ENCODE results near the gene SH3RF3.
"Not testable (repeated sequence)": the region's sequence is repeated elsewhere in the genome, so short reads cannot be mapped to it uniquely, and the experiment has no call there.

Gene SH3RF3

DNA sequence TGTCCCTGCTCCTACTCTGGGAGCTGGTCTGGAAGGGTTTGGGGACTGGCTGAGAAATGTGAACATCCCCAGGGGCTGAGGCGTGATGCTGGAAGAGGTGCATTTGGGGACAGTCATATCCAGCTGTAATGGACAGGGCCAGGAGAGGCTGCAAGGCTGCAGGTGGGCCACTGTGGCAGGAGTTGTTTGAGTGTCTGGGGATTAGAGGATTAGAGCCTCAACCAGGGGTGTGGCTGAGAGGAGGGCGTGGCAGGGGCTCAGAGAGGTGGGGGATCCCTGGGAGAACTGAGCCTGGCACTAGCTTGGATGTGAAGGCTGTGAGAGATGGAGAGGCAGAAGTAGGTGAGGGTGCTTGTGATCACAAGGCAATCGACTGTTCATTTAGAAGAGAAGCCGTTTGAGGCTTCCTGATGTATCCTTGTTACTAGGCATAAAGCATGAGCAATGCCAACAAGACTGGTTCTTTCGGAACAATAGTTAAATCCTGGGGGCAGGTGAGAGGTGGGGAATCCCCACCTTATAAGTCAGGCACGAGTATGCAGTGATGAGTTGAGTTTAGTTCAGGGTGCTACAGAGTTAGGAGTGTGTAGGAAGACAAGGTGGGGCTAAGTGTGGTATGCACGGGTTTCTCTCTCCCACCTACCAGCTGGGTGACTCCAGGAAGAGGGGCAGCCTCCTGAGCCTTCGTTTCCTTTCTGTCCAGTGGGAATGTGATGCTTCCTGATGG is 31.9 kb downstream of the SH3RF3 start:
- no peak for DNase-seq

DNA sequence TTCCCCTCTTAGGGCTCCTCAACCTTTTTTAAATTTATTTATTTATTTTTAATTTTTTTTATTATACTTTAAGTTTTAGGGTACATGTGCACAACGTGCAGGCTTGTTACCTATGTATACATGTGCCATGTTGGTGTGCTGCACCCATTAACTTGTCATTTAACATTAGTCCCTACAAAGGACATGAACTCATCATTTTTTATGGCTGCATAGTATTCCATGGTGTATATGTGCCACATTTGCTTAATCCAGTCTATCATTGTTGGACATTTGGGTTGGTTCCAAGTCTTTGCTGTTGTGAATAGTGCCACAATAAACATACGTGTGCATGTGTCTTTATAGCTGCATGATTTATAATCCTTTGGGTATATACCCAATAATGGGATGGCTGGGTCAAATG is 33.4 kb downstream of the SH3RF3 start:
- not testable (repeated sequence) for DNase-seq

DNA sequence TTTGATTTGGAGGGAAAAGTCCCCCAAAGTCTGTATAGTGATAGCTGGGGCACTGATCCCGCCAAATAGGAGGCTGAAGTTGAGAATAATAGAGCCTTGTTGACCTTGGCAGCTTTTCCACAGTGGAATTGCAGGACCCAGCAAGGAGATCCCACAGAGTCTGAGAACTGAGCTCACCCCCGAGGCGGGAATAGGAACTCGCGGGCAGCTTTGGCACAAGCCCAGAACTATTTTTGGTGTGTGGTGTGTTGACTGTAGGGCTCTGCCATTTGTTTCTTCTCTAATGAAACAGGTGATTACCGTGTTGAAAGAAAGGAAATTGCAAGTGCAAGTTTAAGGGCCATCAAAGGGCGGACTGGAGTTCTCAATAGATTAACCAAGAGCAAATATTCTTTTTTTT is 34.0 kb downstream of the SH3RF3 start:
- DNase-seq = no peak

DNA sequence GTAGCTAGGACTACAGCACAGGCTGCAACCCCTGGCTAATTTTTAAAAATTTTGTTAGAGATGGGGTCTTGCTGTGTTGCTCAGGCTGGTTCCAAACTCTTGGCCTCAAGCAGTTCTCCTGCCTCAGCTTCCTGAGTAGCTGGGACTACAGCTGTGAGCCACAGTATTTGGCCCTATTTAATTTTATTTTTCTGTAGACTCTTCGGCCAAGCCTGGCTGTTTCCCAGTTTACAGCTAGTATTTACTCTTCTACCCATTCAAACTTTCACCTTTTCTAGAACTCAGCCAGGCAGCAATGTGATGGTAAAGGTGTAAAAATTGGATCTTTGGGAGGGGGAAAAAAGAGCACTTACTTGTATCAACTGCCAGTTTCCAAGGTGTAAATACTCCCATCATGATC is 35.3 kb downstream of the SH3RF3 start:
- DNase-seq = no peak

DNA sequence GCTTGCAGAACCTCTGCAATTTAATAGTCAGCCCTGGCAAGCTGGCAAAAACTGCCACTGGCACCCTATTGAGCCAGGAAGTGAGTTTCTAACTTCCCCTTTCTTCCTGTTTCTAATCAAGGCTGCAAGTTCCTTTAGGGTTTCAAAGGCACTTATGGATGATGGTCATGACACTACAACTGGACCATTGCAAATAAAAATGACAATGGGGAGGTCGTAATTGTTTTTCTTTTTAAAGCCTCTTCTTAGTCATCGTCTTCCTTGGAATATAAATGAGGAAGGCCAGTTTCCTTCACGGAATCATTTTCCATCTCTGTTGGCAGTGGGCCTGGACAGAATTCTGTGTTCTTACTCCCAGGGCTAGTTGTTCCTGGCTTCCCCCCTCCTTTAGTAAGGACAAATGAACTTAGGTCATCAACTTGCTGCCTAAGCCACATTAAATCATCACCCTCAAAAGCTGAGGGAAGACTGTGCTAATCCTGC is 35.8 kb downstream of the SH3RF3 start:
- no peak for DNase-seq

DNA sequence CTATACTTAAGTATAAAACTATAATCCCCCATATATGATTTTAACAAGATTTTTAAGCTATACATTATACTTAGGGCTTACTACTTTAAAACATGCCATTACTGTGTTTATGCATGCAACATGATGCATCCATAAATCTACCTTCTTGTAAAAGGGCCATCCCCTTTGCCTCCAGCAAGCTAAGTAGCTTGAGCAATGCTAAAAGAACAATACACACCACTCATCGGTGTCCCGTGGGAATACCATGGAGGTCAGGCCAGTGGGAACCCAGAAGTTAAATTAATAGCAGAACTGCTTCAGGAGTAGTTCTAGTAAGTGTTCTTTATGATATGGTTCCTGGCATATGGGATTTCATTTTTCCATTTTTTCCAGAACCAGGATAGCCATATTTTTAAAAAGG is 37.8 kb downstream of the SH3RF3 start:
- DNase-seq = no peak

DNA sequence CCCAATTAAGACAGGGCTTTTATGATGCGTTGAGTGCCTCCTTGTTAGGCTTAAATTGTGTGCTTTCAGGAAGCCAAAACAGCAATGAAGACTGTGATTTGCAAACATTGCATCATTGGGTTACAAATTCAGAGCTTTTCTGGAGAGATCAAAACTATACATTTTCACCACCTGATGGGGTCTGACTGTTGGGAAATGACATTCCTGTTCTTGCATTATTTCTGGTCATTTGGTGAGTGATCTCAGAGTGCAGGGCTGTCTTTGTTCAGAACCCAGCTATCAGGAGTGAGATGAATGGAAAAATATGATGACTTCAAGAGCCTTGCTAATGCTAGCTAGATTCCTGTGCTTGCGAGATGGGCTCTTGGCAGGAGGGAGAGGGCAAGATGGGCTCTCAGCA is 39.1 kb downstream of the SH3RF3 start:
- DNase-seq = no peak

DNA sequence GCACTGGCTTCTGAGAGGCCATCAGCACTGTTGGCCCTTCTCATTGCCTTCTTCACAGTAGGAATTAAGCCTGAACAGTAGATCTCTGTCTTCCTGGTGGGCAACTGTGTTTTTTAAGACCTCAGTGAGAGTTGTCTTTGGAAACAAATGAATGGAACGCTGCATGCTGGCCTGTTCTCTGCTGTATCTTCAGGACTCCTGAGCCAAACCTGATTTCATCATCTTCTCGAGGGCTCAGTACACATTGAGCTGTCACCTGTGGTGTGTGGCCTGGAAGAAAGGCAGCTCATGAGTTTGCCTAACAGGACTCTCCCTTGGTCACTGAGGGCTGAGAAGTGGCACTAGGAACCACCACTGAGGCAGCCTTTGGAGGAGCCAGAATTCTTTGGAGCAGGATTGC is 39.7 kb downstream of the SH3RF3 start:
- DNase-seq = no peak

DNA sequence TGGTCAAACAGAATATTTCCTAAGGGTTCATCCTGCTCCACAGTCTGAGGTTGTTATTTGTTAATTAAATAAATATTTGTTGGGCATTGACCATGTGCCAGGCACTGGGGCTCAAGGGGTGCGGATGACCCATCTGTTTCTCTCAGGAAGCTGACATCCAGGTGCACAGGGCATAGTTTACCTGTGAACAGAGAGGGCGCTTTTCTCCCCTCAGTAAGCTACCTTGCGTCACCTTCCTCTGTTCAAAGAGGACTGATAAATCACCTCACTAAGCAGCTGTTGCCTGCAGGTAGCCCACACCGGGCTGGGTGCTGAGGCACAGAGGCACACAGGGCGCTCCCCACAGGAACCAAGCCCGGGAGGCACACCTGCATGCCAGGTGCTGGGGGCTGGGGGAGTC is 41.6 kb downstream of the SH3RF3 start:
- no peak for DNase-seq

DNA sequence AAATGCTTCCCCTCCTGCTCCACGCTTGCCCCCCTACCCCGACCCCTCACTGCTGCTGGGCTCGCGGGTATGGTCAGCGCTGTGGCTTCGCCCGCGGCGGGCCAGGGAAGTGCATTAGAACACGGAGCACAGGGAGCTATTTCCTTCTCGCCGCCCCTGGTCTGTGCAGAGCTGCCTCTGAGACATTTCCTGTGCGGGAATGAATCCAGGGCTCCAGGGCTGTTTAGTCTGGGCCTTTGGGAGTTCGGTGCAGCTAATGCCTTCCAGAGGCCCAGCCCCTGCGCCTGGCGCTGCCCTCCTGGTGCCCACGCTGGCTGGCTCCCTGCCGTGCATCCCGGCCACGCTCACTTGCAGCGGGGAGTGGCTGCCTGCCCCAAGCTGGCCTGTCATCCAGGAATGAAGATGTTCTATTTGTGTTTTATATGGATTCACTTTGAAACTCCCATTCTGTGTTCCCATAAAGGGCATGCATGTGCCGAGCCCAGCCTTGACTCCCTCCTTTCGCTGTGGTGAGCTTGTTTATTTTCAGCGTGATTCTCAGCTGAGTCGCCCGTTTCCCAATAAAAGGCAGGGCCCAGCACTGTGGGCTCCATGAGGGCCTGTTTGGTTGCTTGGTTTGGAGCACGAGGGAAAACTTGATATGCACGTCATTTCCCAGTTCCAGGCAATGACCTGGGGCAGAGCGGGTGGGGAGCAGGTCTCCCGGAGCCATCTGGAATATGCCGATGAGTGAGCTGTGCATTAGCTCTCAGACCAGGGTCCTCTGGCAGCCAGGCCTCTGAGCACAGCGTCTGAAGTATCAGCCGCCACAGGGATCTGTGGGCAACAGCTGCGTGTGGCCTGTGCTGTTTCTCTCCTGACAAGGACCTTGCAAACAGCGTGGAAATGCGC is 42.7 kb downstream of the SH3RF3 start:
- DNase-seq = no peak

DNA sequence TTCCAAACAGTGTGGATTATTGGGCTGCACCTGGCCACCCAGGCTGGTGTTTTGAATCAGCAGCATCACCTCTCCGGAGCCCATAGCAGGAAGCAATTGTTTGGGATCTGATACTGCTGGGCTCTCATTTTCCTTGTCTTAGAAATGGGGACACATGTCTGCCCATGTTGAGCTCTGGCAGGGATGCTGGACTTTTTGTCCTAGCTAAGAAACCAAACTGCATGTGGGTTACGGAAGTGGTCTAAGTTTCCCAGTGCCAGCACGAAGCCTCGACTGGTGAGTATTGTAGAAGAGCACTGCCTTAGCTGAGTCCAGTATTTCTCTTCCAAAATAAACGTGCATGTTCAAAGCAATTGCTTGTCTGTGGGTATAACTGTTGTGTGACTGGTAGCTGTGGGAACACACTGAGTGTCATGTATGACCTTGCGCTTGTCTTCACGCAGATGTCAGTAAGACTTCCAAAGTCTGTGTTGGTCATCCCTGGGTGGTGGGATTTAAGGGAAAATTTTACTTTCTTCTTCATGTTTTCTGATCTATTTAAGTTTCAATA is 43.6 kb downstream of the SH3RF3 start:
- no peak for DNase-seq

DNA sequence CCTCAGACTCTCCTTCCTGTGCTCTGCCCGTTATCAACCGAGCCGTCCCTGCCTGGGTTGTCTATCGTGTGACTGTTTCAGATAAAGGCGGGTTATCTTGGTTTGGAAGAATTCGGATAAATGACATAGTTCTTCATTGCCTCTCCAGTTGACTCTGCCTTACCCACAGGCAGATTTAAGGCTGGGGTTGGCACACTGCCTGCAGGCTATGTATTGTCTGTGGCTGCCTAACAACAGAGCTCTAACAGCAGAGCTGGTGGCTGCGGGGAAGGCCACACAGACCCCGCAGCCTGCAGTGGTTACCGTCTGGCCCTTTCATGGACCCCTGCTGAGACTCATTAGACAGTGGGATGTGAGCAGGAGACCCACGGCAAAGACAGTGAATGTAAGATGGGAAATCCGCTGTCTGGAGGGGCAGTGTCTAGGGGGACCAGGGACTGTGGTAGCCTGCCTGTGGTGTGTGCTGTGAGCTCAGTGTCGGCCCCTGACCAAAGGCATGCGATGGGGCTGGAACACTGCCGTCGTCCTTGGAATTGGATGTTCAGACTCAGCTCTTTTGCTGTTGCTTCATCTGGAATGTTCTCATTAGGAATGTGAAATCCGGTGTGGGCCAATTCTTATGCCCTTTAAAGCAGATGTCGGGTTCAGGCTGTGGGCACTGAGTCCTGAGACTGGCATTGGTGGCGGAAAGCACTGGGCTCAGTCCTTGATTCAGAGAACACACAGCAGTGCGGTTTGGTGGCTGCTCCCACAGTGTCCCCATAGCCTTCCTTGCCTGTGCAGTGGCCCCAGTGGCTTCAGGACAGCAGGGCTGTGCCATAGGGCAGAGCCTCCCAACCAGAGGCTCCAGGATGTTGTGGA is 44.5 kb downstream of the SH3RF3 start:
- no peak for DNase-seq

DNA sequence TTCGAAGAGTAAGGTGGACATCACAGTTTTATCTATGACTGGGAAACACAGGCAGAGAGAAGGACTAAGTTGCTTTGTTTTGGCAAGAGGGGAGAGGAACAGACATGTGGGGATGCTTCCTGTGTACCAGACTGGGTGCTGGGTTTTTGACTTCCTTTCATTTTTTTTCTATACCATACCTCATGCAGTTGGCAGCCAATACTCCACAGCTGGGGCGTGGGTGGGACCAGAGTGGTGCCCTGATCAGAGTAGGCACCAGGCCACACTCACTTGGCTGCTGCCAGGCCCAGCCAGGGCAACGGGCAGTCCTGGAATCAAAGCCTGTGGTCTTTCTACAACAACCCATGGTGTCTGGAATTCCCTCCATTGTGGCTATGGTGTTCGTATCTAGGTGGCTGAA is 45.2 kb downstream of the SH3RF3 start:
- no peak for DNase-seq

DNA sequence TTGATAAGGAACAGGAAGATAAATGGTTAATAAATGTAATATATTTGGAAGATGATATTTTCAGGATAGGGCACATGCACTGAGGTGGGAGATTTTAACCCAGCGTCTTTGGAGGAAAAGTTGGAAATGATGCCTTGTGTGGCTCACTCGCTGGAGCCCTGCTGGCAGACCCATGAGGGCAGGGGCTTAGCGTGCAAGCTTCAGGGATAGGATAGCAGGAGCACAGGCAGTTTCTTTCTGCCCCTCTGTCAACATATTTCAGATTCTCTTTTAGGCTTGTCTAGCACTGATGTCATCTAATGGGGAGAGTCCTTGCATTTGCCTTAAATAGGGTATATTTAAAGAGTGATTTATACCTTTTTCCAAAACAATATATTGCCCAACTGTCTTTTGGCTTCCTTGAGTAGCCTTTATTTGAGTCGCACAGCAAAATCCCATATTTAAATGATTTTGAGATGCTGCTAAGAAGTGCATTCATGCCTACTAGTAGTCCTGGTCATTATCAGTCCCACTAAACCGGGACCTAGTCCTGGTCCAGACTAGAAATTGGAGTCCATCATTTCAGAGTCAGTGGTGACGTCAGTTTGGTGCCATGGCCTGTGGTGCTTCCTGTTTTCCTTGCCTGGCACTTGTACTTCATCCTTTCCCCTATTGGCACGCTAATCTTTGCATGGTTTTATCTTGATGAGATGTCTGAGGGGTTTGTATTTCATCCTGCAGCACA is 45.8 kb downstream of the SH3RF3 start:
- DNase-seq = no peak

DNA sequence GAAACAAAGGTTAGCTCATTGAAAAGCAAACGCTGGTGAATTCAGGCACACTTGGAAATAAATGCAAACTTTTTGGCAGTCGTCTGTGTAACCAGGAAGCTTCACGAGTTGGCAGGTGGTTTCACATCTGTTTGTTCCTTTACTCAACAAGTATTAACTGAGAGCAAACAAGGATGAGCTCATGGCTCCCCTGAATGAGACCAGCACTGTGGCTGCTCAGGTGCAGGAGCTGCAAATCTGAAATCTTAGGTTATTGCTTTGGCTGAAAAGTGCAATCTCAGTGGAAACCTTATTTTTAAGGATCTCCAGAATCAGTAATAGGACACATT is 46.3 kb downstream of the SH3RF3 start:
- DNase-seq = no peak

DNA sequence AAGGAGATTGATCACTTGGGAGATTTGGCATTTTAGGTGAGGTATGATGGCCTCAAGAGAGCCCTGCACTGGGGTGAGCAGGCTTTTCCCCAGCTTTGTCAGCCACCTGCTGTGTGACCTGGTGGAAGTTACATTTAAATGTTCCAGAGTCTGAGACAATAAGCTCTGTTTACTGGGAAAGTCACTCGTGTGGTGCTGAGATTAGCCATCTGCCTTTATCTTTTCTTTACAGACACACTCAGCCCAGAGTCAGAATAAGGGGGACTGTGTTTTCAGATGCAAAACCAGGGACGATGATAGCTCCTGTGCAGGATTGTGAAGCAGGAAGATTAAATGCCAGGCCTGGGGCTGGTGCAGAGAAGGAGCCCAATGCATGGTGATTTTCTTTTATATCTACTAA is 47.9 kb downstream of the SH3RF3 start:
- DNase-seq = no peak

DNA sequence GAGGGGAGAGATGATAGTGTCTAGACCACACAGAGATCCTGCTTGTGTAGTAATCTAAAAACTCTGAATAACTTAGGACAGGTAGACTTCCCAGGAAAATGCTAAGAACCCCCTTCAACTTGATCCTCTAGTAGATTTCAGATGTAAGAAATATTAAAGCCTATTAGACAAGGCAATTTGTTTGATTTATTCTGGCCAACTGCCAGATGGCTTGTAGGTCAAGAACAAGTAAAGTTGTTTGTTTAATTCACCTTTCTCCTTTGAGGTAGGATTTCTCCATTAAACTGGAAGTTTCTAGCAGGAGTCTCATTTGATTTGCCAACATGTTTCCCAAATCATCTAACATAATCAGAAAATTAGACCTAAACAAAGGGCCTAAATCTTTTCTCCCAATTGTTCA is 48.6 kb downstream of the SH3RF3 start:
- DNase-seq = no peak

DNA sequence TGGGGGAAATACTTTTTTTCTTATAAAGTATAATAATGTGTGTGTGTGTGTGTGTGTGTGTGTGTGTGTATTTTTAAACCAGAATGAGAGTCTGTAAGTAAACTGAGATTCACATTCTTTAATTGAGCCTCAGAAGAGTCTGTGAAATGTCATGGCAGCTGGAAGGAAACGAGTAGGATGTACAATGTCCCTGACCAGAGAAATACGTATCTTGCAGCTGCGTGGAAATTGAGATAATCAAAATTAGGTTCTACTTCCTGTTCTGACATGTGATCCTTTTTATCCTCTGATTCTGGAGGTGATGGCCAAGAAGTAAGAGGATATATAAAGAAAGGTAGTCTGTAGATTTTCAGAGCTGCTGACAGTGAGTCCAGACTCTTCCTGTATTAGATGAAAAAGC is 50.0 kb downstream of the SH3RF3 start:
- DNase-seq = no peak

DNA sequence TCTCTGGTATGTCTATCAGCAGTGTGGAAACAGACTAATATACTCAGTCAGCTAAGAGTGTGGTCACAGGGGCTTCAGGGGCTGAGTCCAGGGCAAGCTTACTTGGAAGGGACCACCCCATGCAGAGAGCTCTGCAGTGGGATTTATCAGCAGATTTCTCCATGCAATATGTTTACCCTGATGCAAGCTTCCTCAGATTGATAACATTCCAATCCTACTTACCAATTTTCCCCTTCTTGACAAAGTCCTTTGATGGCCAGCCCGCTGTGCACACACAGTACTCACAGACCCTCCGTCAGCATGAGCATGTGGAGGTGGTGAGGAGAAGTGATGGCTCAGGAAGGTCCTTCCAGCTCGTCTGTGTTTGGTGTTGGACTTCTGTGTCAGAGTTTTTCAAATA is 51.8 kb downstream of the SH3RF3 start:
- no peak for DNase-seq

DNA sequence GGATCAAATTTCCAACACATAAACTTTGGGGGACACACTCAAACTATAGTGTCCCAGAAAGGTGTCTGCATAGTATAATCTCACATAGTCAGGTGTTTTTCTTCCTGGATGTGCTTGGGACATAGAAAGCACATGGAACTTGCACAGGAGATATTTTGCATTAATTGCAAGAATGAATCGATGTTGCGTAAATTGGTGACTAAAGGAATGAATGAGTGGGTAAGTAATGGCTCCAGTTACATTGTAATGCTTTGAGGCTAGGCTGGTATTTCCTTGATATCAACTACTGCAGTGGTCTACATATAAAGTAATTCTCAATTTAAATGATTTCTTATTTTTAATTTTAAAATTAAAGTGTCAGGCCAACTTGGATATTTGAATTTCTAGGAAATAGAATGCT is 53.4 kb downstream of the SH3RF3 start:
- no peak for DNase-seq

DNA sequence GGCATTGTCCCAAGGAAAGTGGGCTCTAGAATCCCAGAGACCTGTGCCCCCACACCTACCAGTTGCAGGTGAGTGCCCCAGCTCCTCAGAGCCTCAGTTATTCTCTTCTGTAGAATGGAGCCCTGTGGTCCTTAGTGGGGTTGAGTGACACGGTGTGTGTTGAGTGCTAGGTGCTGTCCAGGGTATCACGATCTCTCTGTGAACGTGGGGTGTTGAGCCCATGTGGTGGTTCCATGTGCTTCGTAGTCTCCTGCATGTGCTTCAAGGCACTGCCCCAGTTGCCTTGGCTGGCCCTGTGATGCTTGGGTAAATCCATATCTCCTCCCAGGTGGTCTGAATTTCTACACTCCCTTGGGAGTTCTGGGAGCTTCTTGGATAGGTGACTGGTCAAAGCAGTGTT is 54.9 kb downstream of the SH3RF3 start:
- DNase-seq = no peak

DNA sequence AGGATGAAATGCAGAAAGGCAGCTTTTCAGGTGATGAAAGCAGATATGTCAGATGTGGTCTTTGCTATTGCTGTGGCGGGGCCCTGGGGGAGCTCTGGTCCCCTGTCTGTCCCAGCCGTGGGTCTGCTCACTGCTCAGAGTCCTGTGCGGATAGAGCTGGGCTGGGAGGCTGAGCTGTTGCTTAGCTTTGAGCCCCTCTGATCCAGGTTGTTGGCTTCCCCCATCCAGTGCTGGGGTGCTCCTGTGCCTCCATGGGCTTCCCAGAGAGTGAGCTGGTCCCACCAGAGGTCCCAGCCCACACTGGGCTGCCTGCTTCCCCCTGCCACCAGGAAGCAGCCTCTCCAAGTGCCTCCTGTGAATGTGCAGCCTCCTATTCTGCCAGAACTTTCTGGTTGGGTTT is 55.4 kb downstream of the SH3RF3 start:
- no peak for DNase-seq

DNA sequence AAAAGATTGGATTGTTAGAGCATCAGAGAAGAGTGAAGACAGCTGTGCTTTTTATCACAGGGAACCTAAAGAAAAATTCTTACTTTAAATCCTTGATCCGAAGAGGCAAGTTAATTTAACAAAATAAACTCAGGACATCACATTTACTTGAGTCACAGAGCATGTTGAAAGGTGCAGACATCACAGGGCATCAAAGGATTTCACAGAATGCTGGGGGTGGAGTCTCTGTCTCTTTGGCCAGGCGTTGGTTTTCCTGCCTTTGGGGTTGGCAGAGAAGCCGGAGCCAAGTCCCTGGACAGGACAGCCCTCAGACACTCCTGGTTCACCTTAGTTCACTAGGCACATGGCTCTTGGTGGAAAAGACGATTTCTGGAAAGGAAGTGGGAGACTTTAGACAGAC is 56.3 kb downstream of the SH3RF3 start:
- no peak for DNase-seq

Data from activated CD4-positive, alpha-beta T cell treated with anti-CD3 and anti-CD28 coated beads for 4 hours (primary cell).